B cell (primary cell): ENCODE data around the gene KRTAP5-9. TPM values are rescaled to one million over a fixed set of nuclear protein-coding genes. Genes with fewer than 3 reads are reported as not detected.

ENCODE experiments used
- ATAC-seq: fragments of 200-7000 bp; cut with Tn5 transposase; one replicate; pipeline ENCODE4 v1.10.0; 2021; ENCODE audit warnings: low read depth, mild to moderate bottlenecking, moderate number of reproducible peaks, moderate library complexity
- CTCF ChIA-PET: fragments of 350-600 bp; sonication (Branson Sonifier 250); formaldehyde crosslinking; loops from one replicate; lab custom pipeline; 2021; ENCODE audit warnings: antibody characterized with exemption, inconsistent platforms; lab: Charles Lee
- POLR2A ChIA-PET: fragments of 350-600 bp; sonication (Branson Sonifier 250); formaldehyde crosslinking; loops from one replicate; lab custom pipeline; 2021; ENCODE audit warnings: antibody characterized with exemption; lab: Charles Lee
- DNase-seq: peaks from one replicate; pipeline ENCODE4 v3.0.0; 2013
- H2AFZ ChIP-seq: 2 replicates; pipeline ENCODE4 v1.6.1; 2012; ENCODE audit warnings: mild to moderate bottlenecking, low read depth, low read length; ENCODE audit not compliant: insufficient read depth, poor library complexity, severe bottlenecking
- H3K27ac ChIP-seq, 2 donors: 1 replicate in 1 of 2; 2 replicates in 1 of 2; pipeline ENCODE4 v1.5.1; 2012 to 2013; ENCODE audit warnings: low read length in 2 of 2, mild to moderate bottlenecking in 2 of 2, moderate library complexity in 1 of 2
- H3K27me3 ChIP-seq, 4 experiments: fragments of 200-600 bp in 1 of 4; sonication (generic) in 1 of 4; replicated peaks in 1 of 4; 1 replicate in 2 of 4; 2 replicates in 2 of 4; pipeline versions ENCODE4 v1.6.1 to v1.7.0; 2013 to 2016; ENCODE audit warnings: low read length in 3 of 4, mild to moderate bottlenecking in 2 of 4, mixed read lengths in 1 of 4, moderate library complexity in 1 of 4; ENCODE audit not compliant: insufficient read depth in 4 of 4, control insufficient read depth in 3 of 4; ENCODE audit errors: control extremely low read depth in 1 of 4
- H3K36me3 ChIP-seq, 2 experiments: replicated peaks in 1 of 2; 1 replicate in 1 of 2; 2 replicates in 1 of 2; pipeline versions ENCODE4 v1.6.1 to v1.7.1; 2013; ENCODE audit warnings: low read length in 1 of 2; ENCODE audit not compliant: insufficient read depth in 2 of 2, control insufficient read depth in 1 of 2; ENCODE audit errors: control extremely low read depth in 1 of 2, extremely low read depth in 1 of 2
- H3K4me1 ChIP-seq, 2 donors: fragments of 200-600 bp in 1 of 2; sonication (generic) in 1 of 2; 1 replicate in 1 of 2; 2 replicates in 1 of 2; pipeline versions ENCODE4 v1.5.1 to v1.6.1; 2013 to 2017; ENCODE audit warnings: low read length in 2 of 2; ENCODE audit not compliant: control insufficient read depth in 2 of 2, insufficient read depth in 2 of 2
- H3K4me2 ChIP-seq: replicated peaks from 2 replicates; pipeline ENCODE3; 2012; ENCODE audit warnings: mild to moderate bottlenecking, low read depth, low read length; ENCODE audit not compliant: poor library complexity, severe bottlenecking
- H3K4me3 ChIP-seq, 5 experiments: fragments of 200-600 bp in 1 of 5; sonication (generic) in 1 of 5; 1 replicate in 3 of 5; 2 replicates in 2 of 5; pipeline versions ENCODE4 v1.5.1 to v1.7.0; 2011 to 2016; ENCODE audit warnings: low read length in 4 of 5, mild to moderate bottlenecking in 4 of 5, low read depth in 2 of 5, control low read depth in 1 of 5, moderate library complexity in 1 of 5; ENCODE audit not compliant: insufficient read depth in 1 of 5; ENCODE audit errors: control extremely low read depth in 1 of 5, extremely low read depth in 1 of 5
- H3K79me2 ChIP-seq: fragments of 200-600 bp; sonication (generic); one replicate; pipeline ENCODE4 v1.6.0; 2016; ENCODE audit warnings: low read length; ENCODE audit not compliant: control insufficient read depth, insufficient read depth
- H3K9ac ChIP-seq: fragments of 200-600 bp; sonication (generic); 2 replicates; pipeline ENCODE4 v1.6.1; 2017; ENCODE audit warnings: mild to moderate bottlenecking, low read length, moderate library complexity
- H3K9me3 ChIP-seq, 3 donors: one replicate each; pipeline versions ENCODE4 v1.6.1 to v1.7.1; 2013; ENCODE audit warnings: low read length in 2 of 3; ENCODE audit not compliant: control insufficient read depth in 2 of 3, insufficient read depth in 1 of 3; ENCODE audit errors: control extremely low read depth in 1 of 3
- H4K20me1 ChIP-seq: 2 replicates; pipeline ENCODE4 v1.6.0; 2012; ENCODE audit warnings: mild to moderate bottlenecking, low read length; ENCODE audit not compliant: insufficient read depth, control insufficient read depth, poor library complexity, severe bottlenecking
- H3K27ac Mint-ChIP-seq: one replicate; pipeline ENCODE4 v1.8.0; 2021; ENCODE audit warnings: mixed read lengths
- H3K27me3 Mint-ChIP-seq: one replicate; pipeline ENCODE4 v1.8.0; 2021; ENCODE audit warnings: mixed read lengths
- H3K4me1 Mint-ChIP-seq: one replicate; pipeline ENCODE4 v1.8.0; 2021; ENCODE audit warnings: mixed read lengths
- H3K4me3 Mint-ChIP-seq: one replicate; pipeline ENCODE4 v1.8.0; 2021; ENCODE audit warnings: mixed read lengths
- H3K9me3 Mint-ChIP-seq: one replicate; pipeline ENCODE4 v1.8.0; 2022; ENCODE audit warnings: mixed read lengths; ENCODE audit not compliant: insufficient read depth
- EZH2 ChIP-seq: IDR thresholded peaks from 2 replicates; pipeline ENCODE4 v1.6.1; 2012; ENCODE audit warnings: borderline replicate concordance, low read depth, mild to moderate bottlenecking, moderate library complexity, low read length; ENCODE audit not compliant: insufficient read depth, poor library complexity, severe bottlenecking
- WGBS: methylation state at CpG from one replicate; pipeline ENCODE4 v1.1.5; 2013; ENCODE audit warnings: missing lambda C conversion rate; ENCODE audit not compliant: insufficient coverage; 5-methylcytosine and 5-hydroxymethylcytosine counted together
- intact Hi-C: fragments of 100-400 bp; cut with micrococcal nuclease; formaldehyde crosslinking; loops from one replicate; pipeline ENCODE4 v1.10.0; 2022
- polyA plus RNA-seq: library from polyadenylated mRNA; depleted of rRNA; stranded (reverse); fragments of >200 nt; gene quantifications from 2 replicates; pipeline ENCODE4 v1.2.3, GENCODE V29; 2012
- total RNA-seq, 2 donors: library from RNA; stranded (reverse); fragments of 120-200 nt in 1 of 2; gene quantifications; 1 replicate in 1 of 2; 2 replicates in 1 of 2; pipeline versions ENCODE4 v1.2.3 to v1.2.4, GENCODE V29; 2013 to 2022
- TF ChIP-seq, protein P1 (sequence below): fragments of 200-600 bp; IDR thresholded peaks from one replicate; pipeline ENCODE4 v1.8.0; 2022; ENCODE audit warnings: antibody characterized with exemption, mild to moderate bottlenecking

Gene KRTAP5-9
- total and polyA plus RNA-seq, 2 donors (not counting 1 experiment from before 2014, with no cell fraction given), result 0.34 to 0.95 TPM

DNA sequence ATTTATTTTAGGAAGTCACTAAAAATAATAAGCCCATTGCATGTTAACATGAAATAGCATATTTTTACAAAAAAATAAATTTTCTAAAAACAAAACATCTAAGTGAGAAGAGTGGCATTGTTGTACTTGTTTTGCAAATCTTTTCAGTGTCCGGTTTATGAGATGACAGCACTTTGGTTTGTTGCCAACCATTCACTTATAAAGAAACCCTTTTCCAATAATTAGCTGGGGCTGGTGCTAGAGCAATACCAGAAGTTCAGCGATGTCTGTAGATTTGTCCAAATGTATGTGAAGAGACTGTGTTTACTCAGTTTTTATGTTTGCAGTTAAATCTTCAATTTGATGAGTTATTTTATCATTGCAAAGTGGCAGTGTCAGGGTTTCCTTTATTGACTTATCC lies 43.2 kb upstream of the KRTAP5-9 start:
- TF ChIP-seq EZH2, result no peak
- TF ChIP-seq, protein P1, sequence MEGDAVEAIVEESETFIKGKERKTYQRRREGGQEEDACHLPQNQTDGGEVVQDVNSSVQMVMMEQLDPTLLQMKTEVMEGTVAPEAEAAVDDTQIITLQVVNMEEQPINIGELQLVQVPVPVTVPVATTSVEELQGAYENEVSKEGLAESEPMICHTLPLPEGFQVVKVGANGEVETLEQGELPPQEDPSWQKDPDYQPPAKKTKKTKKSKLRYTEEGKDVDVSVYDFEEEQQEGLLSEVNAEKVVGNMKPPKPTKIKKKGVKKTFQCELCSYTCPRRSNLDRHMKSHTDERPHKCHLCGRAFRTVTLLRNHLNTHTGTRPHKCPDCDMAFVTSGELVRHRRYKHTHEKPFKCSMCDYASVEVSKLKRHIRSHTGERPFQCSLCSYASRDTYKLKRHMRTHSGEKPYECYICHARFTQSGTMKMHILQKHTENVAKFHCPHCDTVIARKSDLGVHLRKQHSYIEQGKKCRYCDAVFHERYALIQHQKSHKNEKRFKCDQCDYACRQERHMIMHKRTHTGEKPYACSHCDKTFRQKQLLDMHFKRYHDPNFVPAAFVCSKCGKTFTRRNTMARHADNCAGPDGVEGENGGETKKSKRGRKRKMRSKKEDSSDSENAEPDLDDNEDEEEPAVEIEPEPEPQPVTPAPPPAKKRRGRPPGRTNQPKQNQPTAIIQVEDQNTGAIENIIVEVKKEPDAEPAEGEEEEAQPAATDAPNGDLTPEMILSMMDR, result no peak
- Histone ChIP-seq H3K27ac (no peak overlapping the region), H3K9me3 (peaks cover 3 to 17% (median 16%) of the 10 kb centered on the region in 3 donors), H3K4me3 (no peak overlapping the region), H3K4me1 (no peaks in the 10 kb centered on the region), H3K36me3 (peaks cover 0 to 34% of the 10 kb centered on the region in 2 experiments), H3K79me2 (no peaks in the 10 kb centered on the region), H3K9ac (no peak overlapping the region), H2AFZ (no peak overlapping the region), H4K20me1 (no peaks in the 10 kb centered on the region), H3K4me2 (no peak overlapping the region), H3K27me3 (no peaks in the 10 kb centered on the region)
- WGBS, result no CpG with 5 or more reads among the region's 2 CpGs
- H3K27me3 Mint-ChIP-seq, result no peaks in the 10 kb centered on the region
- H3K27ac Mint-ChIP-seq, result no peak overlapping the region
- intact Hi-C loops, result no loop called here
- DNase-seq (no peak), ATAC-seq (no peak)
- no peak overlapping the region for H3K4me3 Mint-ChIP-seq
- POLR2A ChIA-PET, result no interaction called here
- H3K4me1 Mint-ChIP-seq, result peaks cover 2% of the 10 kb centered on the region
- peaks cover 15% of the 10 kb centered on the region for H3K9me3 Mint-ChIP-seq
- CTCF ChIA-PET, result no interaction called here

DNA sequence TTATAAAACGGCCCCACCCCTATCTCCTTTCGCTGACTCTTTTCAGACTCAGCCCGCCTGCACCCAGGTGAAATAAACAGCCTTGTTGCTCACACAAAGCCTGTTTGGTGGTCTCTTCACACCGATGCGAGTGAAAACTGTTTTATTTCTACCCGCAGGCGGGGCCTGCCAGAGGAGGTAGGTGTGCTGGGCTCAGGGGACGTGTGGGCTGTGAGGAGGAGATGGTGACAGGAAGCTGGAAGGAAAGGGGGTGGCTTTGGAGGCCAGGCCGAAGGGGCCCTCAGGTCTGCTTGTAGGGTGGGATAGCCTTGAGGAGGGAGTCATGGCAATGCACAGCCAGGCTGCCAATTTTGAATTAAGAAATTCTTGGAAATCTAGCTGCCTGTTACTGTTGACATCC lies 42.4 kb upstream of the KRTAP5-9 start:
- H3K27me3 Mint-ChIP-seq, result no peaks in the 10 kb centered on the region
- H4K20me1 ChIP-seq, result no peaks in the 10 kb centered on the region
- no peak overlapping the region for H3K4me3 ChIP-seq
- H2AFZ ChIP-seq, result no peak overlapping the region
- H3K27ac Mint-ChIP-seq, result no peak overlapping the region
- H3K4me3 Mint-ChIP-seq, result no peak overlapping the region
- H3K9me3 ChIP-seq, result peaks cover 3 to 24% (median 21%) of the 10 kb centered on the region in 3 donors
- ChIA-PET CTCF (no interaction called here), POLR2A (no interaction called here)
- no peaks in the 10 kb centered on the region for H3K27me3 ChIP-seq
- H3K27ac ChIP-seq, result no peak overlapping the region
- no peaks in the 10 kb centered on the region for H3K4me1 ChIP-seq
- no peaks in the 10 kb centered on the region for H3K79me2 ChIP-seq
- no peak overlapping the region for H3K4me2 ChIP-seq
- intact Hi-C loops, result no loop called here
- DNase-seq (no peak), ATAC-seq (no peak)
- TF ChIP-seq, protein P1, result no peak
- no peak for TF ChIP-seq EZH2
- peaks cover 0 to 26% of the 10 kb centered on the region in 2 experiments for H3K36me3 ChIP-seq
- 63% methylated on average over 8 of the region's 9 CpGs for WGBS
- H3K4me1 Mint-ChIP-seq, result peaks cover 2% of the 10 kb centered on the region
- no peak overlapping the region for H3K9ac ChIP-seq
- peaks cover 15% of the 10 kb centered on the region for H3K9me3 Mint-ChIP-seq
